ENCODE data around the gene NAXD.

The NAXD gene

DNA sequence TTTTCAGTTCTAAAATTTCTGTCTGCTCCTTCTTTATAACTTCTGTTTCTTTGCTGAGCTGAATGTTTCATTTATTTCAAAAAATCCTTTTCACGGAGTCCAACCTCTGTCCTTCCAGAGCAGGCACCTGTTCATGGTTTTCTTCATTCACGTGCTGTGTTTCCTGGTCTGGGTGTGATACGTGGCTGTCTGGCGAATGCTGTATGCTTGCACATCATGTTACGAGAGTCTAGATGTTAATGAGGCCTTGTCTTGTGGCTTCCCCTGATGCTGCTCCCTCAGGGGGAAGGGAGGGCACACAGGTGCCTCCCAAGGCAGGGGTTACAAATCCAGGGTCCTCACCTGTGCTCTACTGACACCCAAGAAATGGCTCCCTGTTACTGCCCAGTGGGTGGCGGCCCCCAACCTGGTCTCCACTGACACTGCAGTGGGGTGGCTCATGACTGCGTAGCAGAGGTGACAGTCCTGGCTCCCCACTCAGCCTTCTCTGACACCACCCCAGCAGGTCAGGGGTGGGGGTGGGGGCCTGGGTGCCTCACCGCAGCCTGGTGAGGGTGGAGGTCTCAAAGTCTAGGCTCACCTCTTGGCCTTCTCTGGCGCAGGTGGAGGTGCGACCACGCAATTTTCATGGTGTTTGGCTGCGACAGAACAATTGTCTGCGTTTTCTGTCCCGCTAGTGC is 33.7 kb upstream of the NAXD start:
- DNase-seq (ENCODE audit: low read depth): no peak
- H3K4me3 ChIP-seq (ENCODE audit: low read depth, low read length): no peak overlapping the region
- TF ChIP-seq, protein P1, sequence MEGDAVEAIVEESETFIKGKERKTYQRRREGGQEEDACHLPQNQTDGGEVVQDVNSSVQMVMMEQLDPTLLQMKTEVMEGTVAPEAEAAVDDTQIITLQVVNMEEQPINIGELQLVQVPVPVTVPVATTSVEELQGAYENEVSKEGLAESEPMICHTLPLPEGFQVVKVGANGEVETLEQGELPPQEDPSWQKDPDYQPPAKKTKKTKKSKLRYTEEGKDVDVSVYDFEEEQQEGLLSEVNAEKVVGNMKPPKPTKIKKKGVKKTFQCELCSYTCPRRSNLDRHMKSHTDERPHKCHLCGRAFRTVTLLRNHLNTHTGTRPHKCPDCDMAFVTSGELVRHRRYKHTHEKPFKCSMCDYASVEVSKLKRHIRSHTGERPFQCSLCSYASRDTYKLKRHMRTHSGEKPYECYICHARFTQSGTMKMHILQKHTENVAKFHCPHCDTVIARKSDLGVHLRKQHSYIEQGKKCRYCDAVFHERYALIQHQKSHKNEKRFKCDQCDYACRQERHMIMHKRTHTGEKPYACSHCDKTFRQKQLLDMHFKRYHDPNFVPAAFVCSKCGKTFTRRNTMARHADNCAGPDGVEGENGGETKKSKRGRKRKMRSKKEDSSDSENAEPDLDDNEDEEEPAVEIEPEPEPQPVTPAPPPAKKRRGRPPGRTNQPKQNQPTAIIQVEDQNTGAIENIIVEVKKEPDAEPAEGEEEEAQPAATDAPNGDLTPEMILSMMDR (IDR thresholded peaks at IDR 0.05; ENCODE audit: low read depth, low read length, missing control alignments): no peak

DNA sequence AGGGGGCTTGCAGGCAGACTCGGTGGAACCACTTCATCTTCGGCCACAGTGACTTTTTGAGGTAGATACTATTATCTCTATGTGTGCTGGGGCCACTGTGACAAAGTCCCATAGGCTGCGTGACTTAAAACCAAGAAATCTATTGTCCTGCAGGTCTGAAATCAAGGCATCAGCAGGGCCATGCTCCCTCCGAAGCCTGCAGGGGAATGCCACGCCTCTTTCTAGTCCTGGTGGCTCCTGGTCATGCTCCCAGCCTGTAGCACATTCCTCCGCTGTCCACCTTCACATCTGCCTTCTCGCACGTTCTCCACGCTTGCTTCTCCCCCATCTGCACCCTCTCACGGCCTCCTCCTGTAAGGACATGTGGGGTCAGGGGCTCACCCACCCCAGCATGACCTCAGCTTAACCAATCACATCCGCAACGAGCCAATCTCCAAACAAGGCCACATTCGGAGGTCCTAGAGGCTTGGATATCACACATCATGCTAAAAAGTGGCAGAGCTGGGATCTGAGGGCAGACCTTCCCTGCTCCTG is 32.9 kb upstream of the NAXD start:
- no peak overlapping the region for H3K4me3 ChIP-seq (ENCODE audit: low read depth, low read length)
- TF ChIP-seq, protein P1 (IDR thresholded peaks at IDR 0.05; ENCODE audit: low read depth, low read length, missing control alignments): no peak
- DNase-seq (ENCODE audit: low read depth): no peak

DNA sequence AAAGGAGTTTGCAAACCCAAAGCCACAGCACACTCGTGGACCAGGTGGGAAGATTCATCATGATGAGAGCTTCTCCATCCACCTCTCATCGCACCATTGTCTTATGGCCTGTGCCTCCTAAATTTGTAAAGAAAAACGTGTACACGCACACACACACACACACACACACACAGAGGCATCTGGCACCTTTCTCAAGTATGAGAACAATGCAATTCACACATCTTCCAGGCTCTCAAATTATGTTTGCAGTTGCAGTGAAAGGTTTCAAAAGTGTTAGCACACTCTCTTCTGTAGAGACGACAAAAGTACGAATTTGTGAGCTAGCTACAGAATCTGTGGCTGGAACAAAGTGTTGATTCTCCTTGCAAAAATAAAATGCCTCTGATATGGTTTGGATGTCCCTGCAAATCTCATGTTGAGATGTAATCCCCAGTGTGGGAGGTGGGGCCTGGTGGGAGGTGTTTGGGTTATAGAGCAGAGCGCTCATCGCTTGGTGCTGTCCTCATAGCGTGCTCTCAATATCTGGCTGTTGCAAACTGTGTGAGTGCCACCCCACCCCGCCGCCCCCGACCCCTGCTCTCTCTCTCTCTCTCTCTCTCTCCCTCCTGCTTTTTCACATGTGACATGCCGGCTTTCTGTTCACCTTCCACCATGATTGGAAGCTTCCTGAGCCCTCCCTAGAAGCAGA is 32.0 kb upstream of the NAXD start:
- no peak for DNase-seq (ENCODE audit: low read depth)
- H3K4me3 ChIP-seq (ENCODE audit: low read depth, low read length): no peak overlapping the region
- TF ChIP-seq, protein P1 (IDR thresholded peaks at IDR 0.05; ENCODE audit: low read depth, low read length, missing control alignments): no peak

DNA sequence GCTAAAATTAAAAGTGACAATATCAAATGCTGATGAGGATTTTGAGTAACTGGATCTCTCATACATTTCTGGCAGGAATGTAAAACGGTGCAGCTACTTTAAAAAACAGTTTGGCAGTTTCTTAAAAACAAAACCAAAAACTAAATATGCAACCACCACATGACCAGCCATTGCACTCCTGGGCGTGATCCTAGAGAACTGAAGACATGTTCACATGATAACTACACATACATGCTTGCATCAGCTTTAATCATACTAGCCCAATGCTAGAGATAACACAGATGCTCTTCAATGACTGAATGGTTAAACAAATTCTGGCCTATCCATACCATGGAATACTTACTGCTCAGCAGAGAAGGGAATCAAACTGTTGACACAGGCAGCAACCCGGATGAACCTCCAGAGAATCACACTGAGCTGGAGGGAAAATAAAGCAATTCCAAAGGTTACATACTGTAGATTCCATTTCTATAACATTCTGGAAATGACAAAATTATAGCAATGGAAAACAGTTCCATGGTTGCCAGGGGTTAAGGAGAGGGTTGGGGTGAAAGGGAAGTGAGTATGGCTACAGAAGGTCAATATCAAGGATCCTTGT is 25.5 kb upstream of the NAXD start:
- TF ChIP-seq, protein P1 (IDR thresholded peaks at IDR 0.05; ENCODE audit: low read depth, low read length, missing control alignments): no peak
- H3K4me3 ChIP-seq (ENCODE audit: low read depth, low read length): no peak overlapping the region
- no peak for DNase-seq (ENCODE audit: low read depth)

DNA sequence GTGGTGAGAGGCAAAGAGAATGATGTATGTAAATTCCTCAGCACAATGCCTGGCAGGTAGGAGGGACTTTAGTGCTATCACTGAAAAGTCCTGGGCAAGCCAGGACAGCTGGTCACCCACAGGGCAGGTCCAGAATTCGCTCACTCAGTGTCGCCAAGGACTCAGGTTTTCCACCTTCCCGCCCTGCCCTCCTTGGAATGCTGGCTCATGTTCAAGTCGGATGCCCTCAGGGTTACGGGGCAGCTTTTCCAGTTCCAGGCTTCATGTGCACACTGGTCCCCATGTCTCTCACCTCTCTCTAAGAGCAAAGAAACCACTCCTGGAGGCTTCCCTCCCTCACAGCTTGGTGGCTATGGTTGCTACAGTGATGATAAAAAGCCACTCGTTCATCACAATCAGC is 24.8 kb upstream of the NAXD start:
- TF ChIP-seq, protein P1 (IDR thresholded peaks at IDR 0.05; ENCODE audit: low read depth, low read length, missing control alignments): no peak
- DNase-seq (ENCODE audit: low read depth): no peak
- no peak overlapping the region for H3K4me3 ChIP-seq (ENCODE audit: low read depth, low read length)

DNA sequence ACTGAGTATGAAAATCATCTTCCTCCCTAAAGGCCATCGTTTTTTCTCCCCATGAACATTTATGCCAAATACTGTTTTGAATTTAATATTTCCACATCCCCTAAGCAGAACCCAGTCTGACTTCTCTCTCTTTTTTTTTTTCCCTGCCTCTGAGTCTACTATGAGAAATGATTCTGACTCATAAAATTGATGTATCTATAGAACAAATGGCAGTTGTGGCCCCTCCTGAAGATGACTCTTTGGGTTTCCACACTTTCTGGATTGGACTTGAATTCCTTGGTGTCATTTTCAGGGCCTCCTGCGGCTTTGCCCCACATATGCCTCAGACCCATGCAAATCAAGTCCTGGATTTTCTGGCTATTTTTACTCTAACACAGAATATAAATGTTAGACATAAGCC is 22.7 kb upstream of the NAXD start:
- H3K4me3 ChIP-seq (ENCODE audit: low read depth, low read length): no peak overlapping the region
- no peak for DNase-seq (ENCODE audit: low read depth)
- TF ChIP-seq, protein P1 (IDR thresholded peaks at IDR 0.05; ENCODE audit: low read depth, low read length, missing control alignments): no peak

All from GM12864 (cell line).